Trophoblast cell (in vitro differentiated cells and primary cell): Measurements from ENCODE around the gene FIBP.

Experiments
- DNase-seq, 2 donors: peaks; one replicate each; pipeline ENCODE4 v3.0.0-alpha.2; 2016
- H2AFZ ChIP-seq: 2 replicates; pipeline ENCODE4 v1.6.1; 2013; ENCODE audit warnings: low read length, moderate library complexity, mild to moderate bottlenecking; ENCODE audit not compliant: insufficient read depth, poor library complexity
- H2AK5ac ChIP-seq: 2 replicates; pipeline ENCODE4 v1.6.1; 2013; ENCODE audit warnings: mild to moderate bottlenecking, low read length
- H2BK120ac ChIP-seq: 2 replicates; pipeline ENCODE4 v1.6.1; 2013; ENCODE audit warnings: low read length, mild to moderate bottlenecking, moderate library complexity; ENCODE audit not compliant: insufficient read depth, poor library complexity
- H2BK12ac ChIP-seq: 2 replicates; pipeline ENCODE4 v1.6.1; 2013; ENCODE audit warnings: mild to moderate bottlenecking, low read length, moderate library complexity
- H2BK5ac ChIP-seq: 2 replicates; pipeline ENCODE4 v1.6.1; 2013; ENCODE audit warnings: low read length, low read depth, moderate library complexity, mild to moderate bottlenecking; ENCODE audit not compliant: poor library complexity
- H3K14ac ChIP-seq: 2 replicates; pipeline ENCODE4 v1.6.1; 2013; ENCODE audit warnings: mild to moderate bottlenecking, low read length
- H3K18ac ChIP-seq: 2 replicates; pipeline ENCODE4 v1.6.1; 2013; ENCODE audit warnings: mild to moderate bottlenecking, low read length
- H3K23ac ChIP-seq: 2 replicates; pipeline ENCODE4 v1.6.1; 2013; ENCODE audit warnings: low read length
- H3K27ac ChIP-seq: 2 replicates; pipeline ENCODE4 v1.5.1; 2013; ENCODE audit warnings: low read depth, mild to moderate bottlenecking, inconsistent platforms, low read length, moderate library complexity
- H3K27me3 ChIP-seq: 2 replicates; pipeline ENCODE4 v1.6.1; 2013; ENCODE audit warnings: inconsistent platforms, mild to moderate bottlenecking, low read length, moderate library complexity; ENCODE audit not compliant: insufficient read depth
- H3K36me3 ChIP-seq, 2 experiments: 1 replicate in 1 of 2; 2 replicates in 1 of 2; pipeline ENCODE4 v1.6.1; 2013; ENCODE audit warnings: low read length in 2 of 2, mild to moderate bottlenecking in 2 of 2, moderate library complexity in 1 of 2; ENCODE audit not compliant: insufficient read depth in 2 of 2, control insufficient read depth in 1 of 2
- H3K4ac ChIP-seq: 2 replicates; pipeline ENCODE4 v1.6.1; 2013; ENCODE audit warnings: low read depth, mild to moderate bottlenecking, low read length, moderate library complexity
- H3K4me1 ChIP-seq, 2 experiments: 1 replicate in 1 of 2; 2 replicates in 1 of 2; pipeline ENCODE4 v1.6.1; 2013; ENCODE audit warnings: low read length in 2 of 2, mild to moderate bottlenecking in 2 of 2, moderate library complexity in 1 of 2; ENCODE audit not compliant: insufficient read depth in 2 of 2, control insufficient read depth in 1 of 2
- H3K4me2 ChIP-seq: 2 replicates; pipeline ENCODE4 v1.6.1; 2013; ENCODE audit warnings: inconsistent platforms, mild to moderate bottlenecking, low read length, moderate library complexity
- H3K4me3 ChIP-seq: 2 replicates; pipeline ENCODE4 v1.5.1; 2013; ENCODE audit warnings: mild to moderate bottlenecking, low read depth, low read length, inconsistent platforms
- H3K79me1 ChIP-seq: one replicate; pipeline ENCODE4 v1.6.1; 2013; ENCODE audit warnings: low read length
- H3K79me2 ChIP-seq: 2 replicates; pipeline ENCODE4 v1.6.1; 2013; ENCODE audit warnings: low read length, mild to moderate bottlenecking; ENCODE audit not compliant: control insufficient read depth, insufficient read depth, poor library complexity
- H3K9ac ChIP-seq: 2 replicates; pipeline ENCODE4 v1.6.1; 2013; ENCODE audit warnings: mild to moderate bottlenecking, low read length
- H3K9me3 ChIP-seq: 2 replicates; pipeline ENCODE4 v1.6.1; 2013; ENCODE audit warnings: low read depth, mild to moderate bottlenecking, control low read depth, inconsistent platforms, low read length; ENCODE audit not compliant: insufficient read depth
- H4K12ac ChIP-seq: 2 replicates; pipeline ENCODE4 v1.6.1; 2013; ENCODE audit warnings: low read depth, mild to moderate bottlenecking, low read length, moderate library complexity
- H4K8ac ChIP-seq: 2 replicates; pipeline ENCODE4 v1.6.1; 2013; ENCODE audit warnings: low read depth, mild to moderate bottlenecking, low read length, moderate library complexity
- H4K91ac ChIP-seq: one replicate; pipeline ENCODE4 v1.6.1; 2013; ENCODE audit warnings: low read depth, mild to moderate bottlenecking, low read length, moderate library complexity
- WGBS: extraction: QIAGEN DNeasy Blood & Tissue Kit; methylation state at CpG from one replicate; pipeline ENCODE4 v1.1.7; 2013; ENCODE audit warnings: missing lambda C conversion rate; ENCODE audit not compliant: insufficient read length, insufficient coverage; ENCODE audit errors: extremely low coverage; 5-methylcytosine and 5-hydroxymethylcytosine counted together

The FIBP gene

DNA sequence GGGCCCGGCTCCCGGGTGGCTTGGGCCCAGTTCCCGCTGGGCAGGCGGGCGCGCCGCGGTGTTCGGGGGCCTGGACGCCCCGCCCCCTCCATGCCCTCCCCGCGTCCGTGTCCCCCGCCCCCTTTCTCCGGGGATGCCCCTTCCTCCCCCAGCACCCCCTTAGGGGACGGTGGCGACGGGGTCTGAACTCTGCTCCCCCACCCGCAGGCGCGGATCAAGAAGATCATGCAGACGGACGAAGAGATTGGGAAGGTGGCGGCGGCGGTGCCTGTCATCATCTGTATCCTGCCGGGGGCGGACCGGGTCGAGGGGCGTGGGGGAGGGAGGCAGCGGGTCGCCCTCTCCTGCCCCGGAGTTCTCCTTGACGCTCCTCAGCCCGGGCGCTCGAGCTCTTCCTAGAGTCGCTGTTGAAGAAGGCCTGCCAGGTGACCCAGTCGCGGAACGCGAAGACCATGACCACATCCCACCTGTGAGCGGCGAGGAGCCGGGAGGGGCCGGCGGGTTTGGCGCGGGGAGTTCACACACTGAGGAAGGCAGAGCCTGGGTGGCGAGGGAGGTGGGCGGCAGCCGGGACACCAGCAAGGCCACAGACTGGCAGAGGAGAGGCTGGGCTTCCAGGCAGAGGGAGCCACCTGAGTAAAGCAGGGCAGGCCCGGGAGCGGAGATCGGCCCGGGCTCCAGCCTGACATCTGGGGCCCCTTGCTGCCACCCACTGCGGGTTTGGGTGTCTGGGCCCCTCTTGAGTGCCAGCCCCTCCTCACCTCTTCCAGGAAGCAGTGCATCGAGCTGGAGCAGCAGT, 31.5 kb upstream of the FIBP start:
- peak overlapping the region; percentile 65 for H2BK120ac ChIP-seq
- peaks cover 26 to 31% of the 10 kb centered on the region in 2 experiments for H3K36me3 ChIP-seq
- peak overlapping the region; percentile 92 for H3K4me3 ChIP-seq
- peak overlapping the region; percentile 58 for H3K4ac ChIP-seq
- no peak overlapping the region for H2AK5ac ChIP-seq
- peak overlapping the region; percentile 33 for H2BK5ac ChIP-seq
- H3K23ac ChIP-seq: no peak overlapping the region
- peak overlapping the region; percentile 71 for H3K14ac ChIP-seq
- H3K79me2 ChIP-seq: peaks cover 10% of the 10 kb centered on the region
- no peaks in the 10 kb centered on the region for H3K27me3 ChIP-seq
- DNase-seq: peak in 1 of 2 donors; percentile 36
- H3K27ac ChIP-seq: peak overlapping the region; percentile 35
- H3K18ac ChIP-seq: peak overlapping the region; percentile 84
- peaks cover 38 to 42% of the 10 kb centered on the region in 2 experiments for H3K4me1 ChIP-seq
- H3K9ac ChIP-seq: peak overlapping the region; percentile 82
- peak overlapping the region; percentile 73 for H3K4me2 ChIP-seq
- no CpG with 5 or more reads among the region's 60 CpGs for WGBS
- peak overlapping the region; percentile 0 for H2AFZ ChIP-seq
- peaks cover 2% of the 10 kb centered on the region for H3K9me3 ChIP-seq
- peak overlapping the region; percentile 78 for H4K91ac ChIP-seq
- no peak overlapping the region for H4K12ac ChIP-seq
- peaks cover 19% of the 10 kb centered on the region for H3K79me1 ChIP-seq
- peak overlapping the region; percentile 78 for H4K8ac ChIP-seq
- no peak overlapping the region for H2BK12ac ChIP-seq

DNA sequence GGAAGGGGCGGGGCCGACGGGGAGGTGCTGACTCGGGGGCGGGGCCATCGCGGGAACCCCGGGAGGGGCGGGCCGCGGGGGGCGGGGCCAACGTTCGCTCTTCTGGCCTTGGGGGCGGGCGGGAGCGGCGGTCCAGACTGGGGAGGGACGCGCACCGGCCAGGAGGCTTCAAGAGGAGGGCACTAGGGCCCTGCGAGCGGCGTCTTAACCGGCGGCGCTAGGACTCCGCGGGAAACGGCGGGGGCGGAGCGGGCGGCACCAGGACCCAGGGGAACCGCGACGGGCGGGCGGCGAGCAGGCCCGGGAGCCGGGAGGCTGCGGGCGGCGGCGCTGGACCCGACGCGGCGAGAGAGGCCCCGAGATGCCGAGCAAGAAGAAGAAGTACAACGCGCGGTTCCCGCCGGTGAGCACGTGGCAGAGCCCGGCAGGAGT, 30.9 kb upstream of the FIBP start, which contains the start of gene DRAP1:
Gene DRAP1 (plus strand): TSS at position 286 of the 432 bp plus-strand sequence. CDS start 76 bp downstream, at position 362.
- Histone ChIP-seq H2BK12ac (peak within 1 kb of the TSS; percentile 32), H3K36me3 (peaks cover 26 to 31% of the 10 kb centered on the region in 2 experiments), H2BK120ac (peak within 1 kb of the TSS; percentile 93), H3K14ac (peak within 1 kb of the TSS; percentile 98), H3K9ac (peak within 1 kb of the TSS; percentile 96), H3K79me2 (peaks cover 10% of the 10 kb centered on the region), H4K91ac (peak within 1 kb of the TSS; percentile 95), H3K9me3 (peaks cover 2% of the 10 kb centered on the region), H3K27me3 (no peaks in the 10 kb centered on the region), H2AFZ (peak within 1 kb of the TSS; percentile 56), H2BK5ac (peak within 1 kb of the TSS; percentile 81), H3K4ac (peak within 1 kb of the TSS; percentile 88), H3K23ac (no peak within 1 kb of the TSS), H2AK5ac (peak within 1 kb of the TSS; percentile 96), H3K18ac (peak within 1 kb of the TSS; percentile 99), H4K8ac (peak within 1 kb of the TSS; percentile 93), H3K27ac (peak within 1 kb of the TSS; percentile 71), H4K12ac (peak within 1 kb of the TSS; percentile 95), H3K79me1 (peaks cover 19% of the 10 kb centered on the region), H3K4me3 (peak within 1 kb of the TSS; percentile 92), H3K4me1 (peaks cover 39 to 43% of the 10 kb centered on the region in 2 experiments), H3K4me2 (peak within 1 kb of the TSS; percentile 77)
- peak; percentile 98 to 99 for DNase-seq
- no CpG with 5 or more reads among the region's 59 CpGs for WGBS

DNA sequence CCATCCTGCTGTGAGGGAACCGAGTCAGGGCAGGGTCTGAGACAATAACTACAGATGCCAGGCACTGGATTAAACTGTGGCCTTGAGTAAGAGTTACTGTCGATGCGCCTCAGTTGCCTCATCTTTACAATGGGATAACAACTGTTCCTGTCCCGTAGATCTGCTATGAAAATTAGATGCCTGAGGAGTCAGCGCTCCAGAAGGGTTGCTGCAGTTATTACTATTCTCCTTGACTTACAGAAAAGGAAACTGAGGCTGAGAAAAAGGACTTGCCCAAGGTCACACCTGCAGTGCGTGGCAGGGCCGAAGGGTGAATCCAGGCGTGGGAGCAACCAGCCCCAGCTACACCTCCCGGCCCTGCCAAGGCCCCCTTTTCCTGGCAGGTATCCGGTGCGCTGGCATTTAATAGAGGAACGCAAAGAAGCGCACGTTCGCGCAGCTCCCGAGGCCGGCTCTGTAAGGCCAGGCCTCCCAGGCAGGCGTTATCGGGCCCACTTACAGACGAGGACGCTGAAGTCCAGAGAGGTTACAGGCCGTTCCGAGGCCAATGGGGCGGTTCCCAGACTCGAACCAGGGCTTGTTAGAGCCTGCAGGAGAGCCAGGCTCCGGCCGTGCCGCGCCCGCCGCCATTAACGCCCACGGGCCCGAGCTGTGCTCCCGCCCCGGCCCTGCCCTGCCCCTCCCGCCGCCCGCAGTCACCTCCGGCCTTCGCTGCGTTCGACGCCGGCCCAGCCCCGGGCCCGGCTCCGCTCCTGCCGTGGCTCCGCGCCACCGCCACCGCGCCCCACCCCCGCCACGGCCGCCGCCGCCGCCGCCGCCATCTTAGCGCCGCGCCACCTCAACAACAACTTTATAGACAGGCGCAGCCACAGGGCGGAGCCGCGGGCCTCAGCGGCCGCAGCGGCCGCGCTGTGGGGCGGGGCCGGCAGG, 30.2 kb upstream of the FIBP start, which contains the start of gene C11orf68:
Gene C11orf68 (minus strand): TSS at position 852 of the 930 bp plus-strand sequence. CDS start 31 bp downstream, at position 821.
- peak within 1 kb of the TSS; percentile 98 for H3K14ac ChIP-seq
- peaks cover 2% of the 10 kb centered on the region for H3K9me3 ChIP-seq
- DNase-seq: peak in 1 of 2 donors; percentile 52
- H3K79me1 ChIP-seq: peaks cover 19% of the 10 kb centered on the region
- H3K79me2 ChIP-seq: peaks cover 10% of the 10 kb centered on the region
- peak within 1 kb of the TSS; percentile 99 for H3K18ac ChIP-seq
- H4K91ac ChIP-seq: peak within 1 kb of the TSS; percentile 95
- H2AK5ac ChIP-seq: peak within 1 kb of the TSS; percentile 96
- peak within 1 kb of the TSS; percentile 71 for H3K27ac ChIP-seq
- peak within 1 kb of the TSS; percentile 93 for H2BK120ac ChIP-seq
- H4K8ac ChIP-seq: peak within 1 kb of the TSS; percentile 93
- H3K36me3 ChIP-seq: peaks cover 26 to 31% of the 10 kb centered on the region in 2 experiments
- H2AFZ ChIP-seq: peak within 1 kb of the TSS; percentile 56
- peak within 1 kb of the TSS; percentile 88 for H3K4ac ChIP-seq
- no peaks in the 10 kb centered on the region for H3K27me3 ChIP-seq
- peak within 1 kb of the TSS; percentile 96 for H3K9ac ChIP-seq
- peak within 1 kb of the TSS; percentile 77 for H3K4me2 ChIP-seq
- peaks cover 39 to 43% of the 10 kb centered on the region in 2 experiments for H3K4me1 ChIP-seq
- H2BK5ac ChIP-seq: peak within 1 kb of the TSS; percentile 81
- WGBS: no CpG with 5 or more reads among the region's 77 CpGs
- H3K4me3 ChIP-seq: peak within 1 kb of the TSS; percentile 92
- peak within 1 kb of the TSS; percentile 95 for H4K12ac ChIP-seq
- H2BK12ac ChIP-seq: peak within 1 kb of the TSS; percentile 32
- no peak within 1 kb of the TSS for H3K23ac ChIP-seq
